GM19463 (cell line): ENCODE results near the gene EXOC5.
"Not testable (repeated sequence)": the region's sequence is repeated elsewhere in the genome, so short reads cannot be mapped to it uniquely, and the experiment has no call there.

ENCODE experiments used
- ATAC-seq: cut with Tn5 transposase; IDR thresholded peaks from one replicate; pipeline ENCODE4 v1.9.1; 2021; ENCODE audit warnings: mild to moderate bottlenecking, moderate library complexity; ENCODE audit not compliant: unreplicated experiment

EXOC5 gene

GRCh38 chr14:57258221-57258620 lies 10.5 kb downstream of the EXOC5 start:
- ATAC-seq: not testable (repeated sequence)

- peak; percentile 82 for ATAC-seq
Measured at GRCh38 chr14:57254884-57255283, 13.8 kb downstream of the EXOC5 start.

GRCh38 chr14:57246933-57247657 lies 21.6 kb downstream of the EXOC5 start:
- ATAC-seq: no peak

- ATAC-seq: no peak
Measured at GRCh38 chr14:57245941-57246340, 22.8 kb downstream of the EXOC5 start.

- ATAC-seq: no peak
Measured at GRCh38 chr14:57244106-57244505, 24.6 kb downstream of the EXOC5 start.

GRCh38 chr14:57243320-57243719 lies 25.4 kb downstream of the EXOC5 start:
- ATAC-seq: no peak

GRCh38 chr14:57240115-57240514 lies 28.6 kb downstream of the EXOC5 start:
- not testable (repeated sequence) for ATAC-seq

- no peak for ATAC-seq
Measured at GRCh38 chr14:57232006-57232405, 36.7 kb downstream of the EXOC5 start.

GRCh38 chr14:57228320-57228719 lies 40.4 kb downstream of the EXOC5 start:
- ATAC-seq: not testable (repeated sequence)

GRCh38 chr14:57227083-57227482 lies 41.6 kb downstream of the EXOC5 start:
- no peak for ATAC-seq

GRCh38 chr14:57221931-57222330 lies 46.8 kb downstream of the EXOC5 start:
- ATAC-seq: no peak

GRCh38 chr14:57212919-57213318 lies 55.8 kb downstream of the EXOC5 start:
- no peak for ATAC-seq

- no peak for ATAC-seq
Measured at GRCh38 chr14:57209561-57209960, 59.1 kb downstream of the EXOC5 start.

GRCh38 chr14:57205938-57206337 lies 62.8 kb downstream of the EXOC5 start:
- ATAC-seq: no peak

- ATAC-seq: not testable (repeated sequence)
Measured at GRCh38 chr14:57202672-57203071, 66.0 kb downstream of the EXOC5 start.

- ATAC-seq: no peak
Measured at GRCh38 chr14:57199921-57200320, 68.8 kb downstream of the EXOC5 start.

GRCh38 chr14:57189070-57189469 lies 79.6 kb downstream of the EXOC5 start:
- ATAC-seq: no peak

GRCh38 chr14:57182760-57183503 lies 85.8 kb downstream of the EXOC5 start:
- no peak for ATAC-seq

- no peak for ATAC-seq
Measured at GRCh38 chr14:57179273-57179672, 89.4 kb downstream of the EXOC5 start.

GRCh38 chr14:57174466-57174865 lies 94.2 kb downstream of the EXOC5 start:
- no peak for ATAC-seq

- ATAC-seq: no peak
Measured at GRCh38 chr14:57171903-57172302, 96.8 kb downstream of the EXOC5 start.

GRCh38 chr14:57171363-57171762 lies 97.3 kb downstream of the EXOC5 start:
- no peak for ATAC-seq
